HCT116 (cell line): ENCODE results near the gene TIMP1. TPM values are rescaled to one million over a fixed set of nuclear protein-coding genes. Genes with fewer than 3 reads are reported as not detected.

ENCODE experiments used
- ATAC-seq: fragments of 200-7000 bp; cut with Tn5 transposase; 2 replicates; pipeline ENCODE4 v1.9.1; 2020; ENCODE audit warnings: mild to moderate bottlenecking, moderate library complexity
- Bru-seq: library from RNA; stranded (reverse); fragments of 400-500 nt; gene quantifications from one replicate; lab custom pipeline; 2021; lab: Mats Ljungman, UMichigan
- BruChase-seq, 2 experiments: library from RNA; stranded (reverse); fragments of 400-500 nt; gene quantifications; one replicate each; lab custom pipeline; 2021; lab: Mats Ljungman, UMichigan
- BruUV-seq: library from RNA; stranded (reverse); fragments of 400-500 nt; replicated peaks from 2 replicates; lab custom pipeline; 2021; lab: Mats Ljungman, UMichigan
- CTCF ChIA-PET: fragments of 300-600 bp; sonication (Branson Sonifier 250); formaldehyde crosslinking; loops from one replicate; lab custom pipeline; 2021; ENCODE audit warnings: antibody characterized with exemption; lab: Charles Lee
- POLR2A ChIA-PET: fragments of 300-600, 350-600 bp; sonication (Branson Sonifier 250); formaldehyde crosslinking; loops from one replicate; lab custom pipeline; 2021; ENCODE audit warnings: antibody characterized with exemption; lab: Charles Lee
- RAD21 ChIA-PET, 2 experiments: fragments of 300-600 bp; sonication (Branson Sonifier 250); formaldehyde crosslinking; loops; one replicate each; lab custom pipeline; 2023; ENCODE audit warnings: low total read pairs in 2 of 2; ENCODE audit not compliant: uncharacterized antibody in 2 of 2, unreplicated experiment in 2 of 2, low non-redundant PET in 1 of 2; lab: Charles Lee
- DNase-seq: peaks from one replicate; pipeline ENCODE4 v3.0.0-alpha.2; 2010; ENCODE audit warnings: low read depth, low spot score
- H2AFZ ChIP-seq: fragments of 200-600 bp; shearing (Covaris generic), sonication (generic); 2 replicates; pipeline ENCODE4 v1.6.1; 2017; ENCODE audit warnings: low read depth, mixed run types, mixed read lengths, antibody characterized with exemption, low read length; ENCODE audit not compliant: poor library complexity, severe bottlenecking
- H3K27ac ChIP-seq: 2 replicates; pipeline ENCODE4 v1.5.1; 2012; ENCODE audit warnings: low read depth, low read length
- H3K27me3 ChIP-seq: fragments of 200-600 bp; sonication (generic); 2 replicates; pipeline ENCODE4 v1.6.1; 2016; ENCODE audit warnings: mixed run types, low read length, mixed read lengths; ENCODE audit not compliant: insufficient read depth
- H3K36me3 ChIP-seq, 2 experiments: fragments of 200-500 bp in 1 of 2; fragments of 200-600 bp in 1 of 2; sonication (Bioruptor generic) in 1 of 2; sonication (generic) in 1 of 2; 2 replicates each; pipeline versions ENCODE4 v1.5.1 to v1.6.1; 2014 to 2016; ENCODE audit warnings: low read length in 2 of 2, inconsistent platforms in 1 of 2, mixed read lengths in 1 of 2, mixed run types in 1 of 2; ENCODE audit not compliant: insufficient read depth in 2 of 2, control insufficient read depth in 1 of 2
- H3K4me1 ChIP-seq, 2 experiments: fragments of 200-600 bp in 1 of 2; sonication (generic) in 1 of 2; 2 replicates each; pipeline versions ENCODE4 v1.5.1 to v1.6.1; 2012 to 2017; ENCODE audit warnings: low read length in 2 of 2, inconsistent platforms in 1 of 2, mild to moderate bottlenecking in 1 of 2, mixed read lengths in 1 of 2, mixed run types in 1 of 2, moderate library complexity in 1 of 2; ENCODE audit not compliant: insufficient read depth in 2 of 2, control insufficient read depth in 1 of 2
- H3K4me2 ChIP-seq: fragments of 200-600 bp; sonication (generic); 2 replicates; pipeline ENCODE4 v1.6.1; 2017; ENCODE audit warnings: mixed run types, low read length, mixed read lengths
- H3K4me3 ChIP-seq, 2 experiments: fragments of 200-600 bp in 1 of 2; sonication (generic) in 1 of 2; replicated peaks in 1 of 2; 2 replicates each; pipeline ENCODE4 v1.5.1; 2011 to 2016; ENCODE audit warnings: low read length in 2 of 2, control low read depth in 1 of 2, low read depth in 1 of 2, mild to moderate bottlenecking in 1 of 2, mixed read lengths in 1 of 2, mixed run types in 1 of 2
- H3K79me2 ChIP-seq: fragments of 200-600 bp; sonication (generic); 2 replicates; pipeline ENCODE4 v1.6.1; 2017; ENCODE audit warnings: mild to moderate bottlenecking, mixed run types, low read length, moderate library complexity, mixed read lengths; ENCODE audit not compliant: insufficient read depth
- H3K9ac ChIP-seq: fragments of 200-600 bp; sonication (generic); 2 replicates; pipeline ENCODE4 v1.6.1; 2016; ENCODE audit warnings: low read length, mixed read lengths
- H3K9me2 ChIP-seq: fragments of 200-600 bp; sonication (generic), shearing (Covaris generic); 2 replicates; pipeline ENCODE4 v1.6.1; 2017; ENCODE audit warnings: mixed run types, mild to moderate bottlenecking, moderate library complexity; ENCODE audit not compliant: insufficient read depth
- H3K9me3 ChIP-seq, 2 experiments: fragments of 200-500 bp in 1 of 2; fragments of 200-600 bp in 1 of 2; sonication (Bioruptor generic) in 1 of 2; sonication (generic) in 1 of 2; 2 replicates each; pipeline ENCODE4 v1.6.1; 2014 to 2017; ENCODE audit warnings: low read length in 2 of 2, mixed read lengths in 2 of 2, inconsistent platforms in 1 of 2, low read depth in 1 of 2, mild to moderate bottlenecking in 1 of 2, mixed run types in 1 of 2, moderate library complexity in 1 of 2; ENCODE audit not compliant: control insufficient read depth in 1 of 2, insufficient read depth in 1 of 2
- H4K20me1 ChIP-seq: fragments of 200-600 bp; sonication (generic), shearing (Covaris generic); 2 replicates; pipeline ENCODE4 v1.6.1; 2017; ENCODE audit warnings: mixed run types, mild to moderate bottlenecking, moderate library complexity; ENCODE audit not compliant: insufficient read depth
- ATF3 ChIP-seq: IDR thresholded peaks from 2 replicates; pipeline ENCODE4 v1.6.1; 2012
- EZH2phosphoT487 ChIP-seq: fragments of 200-600 bp; IDR thresholded peaks from 2 replicates; pipeline ENCODE4 v1.6.1; 2018; ENCODE audit warnings: antibody characterized with exemption, borderline replicate concordance
- POLR2A ChIP-seq: IDR thresholded peaks from 2 replicates; pipeline ENCODE4 v1.7.0; 2011; ENCODE audit warnings: borderline replicate concordance; ENCODE audit not compliant: insufficient read depth, insufficient read length; ENCODE audit errors: extremely low read depth
- POLR2AphosphoS5 ChIP-seq: IDR thresholded peaks from 2 replicates; pipeline ENCODE4 v1.6.1; 2011; ENCODE audit warnings: mild to moderate bottlenecking, low read depth, low read length, moderate library complexity
- SIN3A ChIP-seq: IDR thresholded peaks from 2 replicates; pipeline ENCODE4 v1.6.1; 2012; ENCODE audit warnings: low read depth
- SRF ChIP-seq: IDR thresholded peaks from 2 replicates; pipeline ENCODE4 v1.6.1; 2012; ENCODE audit warnings: low read depth
- TCF7L2 ChIP-seq: IDR thresholded peaks from 2 replicates; pipeline ENCODE4 v1.7.0; 2011; ENCODE audit warnings: borderline replicate concordance, inconsistent platforms; ENCODE audit not compliant: insufficient read depth, insufficient read length; ENCODE audit errors: extremely low read depth
- YY1 ChIP-seq: IDR thresholded peaks from 2 replicates; pipeline ENCODE4 v1.6.1; 2011; ENCODE audit warnings: low read length, low read depth, moderate library complexity, mild to moderate bottlenecking; ENCODE audit not compliant: insufficient replicate concordance; ENCODE audit errors: extremely low read depth
- ZFX ChIP-seq: fragments of 450-650 bp; IDR thresholded peaks from 2 replicates; pipeline ENCODE4 v1.6.1; 2017
- intact Hi-C: fragments of 100-400 bp; cut with micrococcal nuclease; formaldehyde crosslinking; loops from 2 replicates; pipeline ENCODE4 v1.10.0; 2022
- long read RNA-seq: library from polyadenylated mRNA; unstranded; transcript quantifications from one replicate; pipeline ENCODE4 v2.0.0, GENCODE V29; 2021; ENCODE audit not compliant: unreplicated experiment
- polyA plus RNA-seq: library from polyadenylated mRNA; unstranded; fragments of >200 nt; gene quantifications from 2 replicates; pipeline ENCODE4 v1.2.1, GENCODE V29; 2012; ENCODE audit warnings: missing spikeins
- total RNA-seq: library from RNA; stranded (reverse); gene quantifications from one replicate; pipeline ENCODE4 v1.2.1, GENCODE V29; 2021; ENCODE audit not compliant: unreplicated experiment
- TF ChIP-seq, protein P1 (sequence below): IDR thresholded peaks from 2 replicates; pipeline ENCODE4 v1.6.1; 2012; ENCODE audit warnings: low read depth

TIMP1 gene
- total RNA-seq, result 225 TPM
- 464 and 491 TPM in 2 replicates for polyA plus RNA-seq
- percentile 87 among the genes with signal in this experiment for Bru-seq, nascent RNA
- percentile 94 among the genes with signal in this experiment for BruChase-seq, experiment 1, labeled RNA remaining after a 6-hour chase
- percentile 80 among the genes with signal in this experiment for BruChase-seq, experiment 2, labeled RNA remaining after a 2-hour chase
- long read RNA-seq, transcript TIMP1-201 (6 exons, 892 nt), result major isoform, 94 of 119 reads
- long read RNA-seq, partial matches to known transcripts, result 4 of 119 reads
- long read RNA-seq, other reads (novel, unspliced or antisense), result 15 of 119 reads

- ChIA-PET POLR2A (interaction anchor here (0.6 kb wide), 1 partner anchor 17 kb away, joined by 3 read pairs; no protein-coding TSS in a partner anchor), CTCF (no interaction called here), RAD21 (no interaction called here)
- TF ChIP-seq POLR2A (peak; percentile 50), TCF7L2 (peak; percentile 24), YY1 (peak; percentile 58), ZFX (peak; percentile 63), POLR2AphosphoS5 (peak; percentile 89), SRF (no peak), ATF3 (no peak), SIN3A (no peak), EZH2phosphoT487 (no peak)
- TF ChIP-seq, protein P1, sequence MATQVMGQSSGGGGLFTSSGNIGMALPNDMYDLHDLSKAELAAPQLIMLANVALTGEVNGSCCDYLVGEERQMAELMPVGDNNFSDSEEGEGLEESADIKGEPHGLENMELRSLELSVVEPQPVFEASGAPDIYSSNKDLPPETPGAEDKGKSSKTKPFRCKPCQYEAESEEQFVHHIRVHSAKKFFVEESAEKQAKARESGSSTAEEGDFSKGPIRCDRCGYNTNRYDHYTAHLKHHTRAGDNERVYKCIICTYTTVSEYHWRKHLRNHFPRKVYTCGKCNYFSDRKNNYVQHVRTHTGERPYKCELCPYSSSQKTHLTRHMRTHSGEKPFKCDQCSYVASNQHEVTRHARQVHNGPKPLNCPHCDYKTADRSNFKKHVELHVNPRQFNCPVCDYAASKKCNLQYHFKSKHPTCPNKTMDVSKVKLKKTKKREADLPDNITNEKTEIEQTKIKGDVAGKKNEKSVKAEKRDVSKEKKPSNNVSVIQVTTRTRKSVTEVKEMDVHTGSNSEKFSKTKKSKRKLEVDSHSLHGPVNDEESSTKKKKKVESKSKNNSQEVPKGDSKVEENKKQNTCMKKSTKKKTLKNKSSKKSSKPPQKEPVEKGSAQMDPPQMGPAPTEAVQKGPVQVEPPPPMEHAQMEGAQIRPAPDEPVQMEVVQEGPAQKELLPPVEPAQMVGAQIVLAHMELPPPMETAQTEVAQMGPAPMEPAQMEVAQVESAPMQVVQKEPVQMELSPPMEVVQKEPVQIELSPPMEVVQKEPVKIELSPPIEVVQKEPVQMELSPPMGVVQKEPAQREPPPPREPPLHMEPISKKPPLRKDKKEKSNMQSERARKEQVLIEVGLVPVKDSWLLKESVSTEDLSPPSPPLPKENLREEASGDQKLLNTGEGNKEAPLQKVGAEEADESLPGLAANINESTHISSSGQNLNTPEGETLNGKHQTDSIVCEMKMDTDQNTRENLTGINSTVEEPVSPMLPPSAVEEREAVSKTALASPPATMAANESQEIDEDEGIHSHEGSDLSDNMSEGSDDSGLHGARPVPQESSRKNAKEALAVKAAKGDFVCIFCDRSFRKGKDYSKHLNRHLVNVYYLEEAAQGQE, result no peak
- ATAC-seq, result peak; percentile 95
- H2AFZ ChIP-seq, result no peak within 1 kb of the TSS
- H3K4me2 ChIP-seq, result peak within 1 kb of the TSS; percentile 72
- no peaks in the 10 kb centered on the region for H4K20me1 ChIP-seq
- no TSS peak for BruUV-seq
- intact Hi-C loops, result no loop called here
- no peaks in the 10 kb centered on the region for H3K9me2 ChIP-seq
- peak; percentile 75 for DNase-seq
- no peaks in the 10 kb centered on the region for H3K27me3 ChIP-seq
- no peaks in the 10 kb centered on the region for H3K9me3 ChIP-seq
- H3K79me2 ChIP-seq, result peaks cover 20% of the 10 kb centered on the region
- H3K4me3 ChIP-seq, result peak within 1 kb of the TSS; percentile 59 to 66
- peak within 1 kb of the TSS; percentile 61 for H3K27ac ChIP-seq
- peaks cover 3 to 6% of the 10 kb centered on the region in 2 experiments; a peak in 1 of 4 replicates for H3K36me3 ChIP-seq
- H3K9ac ChIP-seq, result peak within 1 kb of the TSS; percentile 77
- peaks cover 12 to 48% of the 10 kb centered on the region in 2 experiments for H3K4me1 ChIP-seq
Observed at GRCh38 chrX:47581731-47582647, at the start of gene TIMP1. Gene TIMP1 (plus strand): TSS chrX:47582436. CDS start chrX:47583416, 980 bp downstream.
